GM12878 (cell line): Measurements from ENCODE around the gene CYB561A3. TPM values are rescaled to one million over a fixed set of nuclear protein-coding genes. Genes with fewer than 3 reads are reported as not detected.
A peak's percentile ranks its signal among the peaks of the same experiment; 100 is the strongest.

Source experiments
- ATAC-seq: fragments of 200-7000 bp; cut with Tn5 transposase; 3 replicates; pipeline ENCODE4 v1.9.1; 2020; ENCODE audit warnings: mild to moderate bottlenecking, moderate library complexity
- BruUV-seq: library from RNA; stranded (reverse); fragments of 400-500 nt; replicated peaks from 2 replicates; lab custom pipeline; 2021; lab: Mats Ljungman, UMichigan
- CTCF ChIA-PET: fragments of 300-600 bp; sonication (Branson Sonifier 250); formaldehyde crosslinking; extraction: SDS; loops from one replicate; lab custom pipeline; 2021; ENCODE audit warnings: inconsistent platforms; lab: Yijun Ruan, JAX
- POLR2A ChIA-PET: fragments of 350-600 bp; formaldehyde crosslinking; extraction: SDS; loops from one replicate; lab custom pipeline; 2021; ENCODE audit warnings: inconsistent platforms; lab: Charles Lee
- RAD21 ChIA-PET: fragments of 300-600 bp; sonication (Branson Sonifier 250); formaldehyde crosslinking; loops from one replicate; lab custom pipeline; 2023; ENCODE audit warnings: antibody characterized with exemption; ENCODE audit not compliant: unreplicated experiment; lab: Charles Lee
- SMC1A ChIA-PET: fragments of 300-600 bp; sonication (Branson Sonifier 250); formaldehyde crosslinking; loops from one replicate; lab custom pipeline; 2023; ENCODE audit not compliant: unreplicated experiment, uncharacterized antibody; lab: Charles Lee
- DNase-seq: peaks from one replicate; pipeline ENCODE4 v3.0.0-alpha.2; 2011; ENCODE audit warnings: low read depth, low spot score
- FAIRE-seq: peaks from 3 replicates; lab custom pipeline; 2011; peaks lifted over from hg19 to GRCh38; lab: Jason Lieb, UNC
- H2AFZ ChIP-seq: 2 replicates; pipeline ENCODE4 v1.6.0; 2011; ENCODE audit warnings: low read depth, low read length, control low read depth; ENCODE audit not compliant: control insufficient read depth
- H3K27ac ChIP-seq: 2 replicates; pipeline ENCODE4 v1.5.1; 2011; ENCODE audit warnings: control low read depth; ENCODE audit not compliant: control insufficient read depth, insufficient read depth
- H3K27me3 ChIP-seq, 2 experiments: replicated peaks in 1 of 2; 2 replicates each; pipeline versions ENCODE4 v1.6.0 to v1.6.1; 2011; ENCODE audit warnings: low read length in 1 of 2; ENCODE audit not compliant: control insufficient read depth in 2 of 2, insufficient read depth in 2 of 2
- H3K36me3 ChIP-seq, 2 experiments: 2 replicates each; pipeline ENCODE4 v1.5.1; 2011; ENCODE audit warnings: low read length in 1 of 2; ENCODE audit not compliant: control insufficient read depth in 2 of 2, insufficient read depth in 2 of 2
- H3K4me1 ChIP-seq: 2 replicates; pipeline ENCODE4 v1.6.1; 2011; ENCODE audit warnings: mild to moderate bottlenecking, low read length, moderate library complexity, mixed read lengths; ENCODE audit not compliant: control insufficient read depth, insufficient read depth
- H3K4me2 ChIP-seq: 2 replicates; pipeline ENCODE4 v1.6.0; 2011; ENCODE audit warnings: control low read depth; ENCODE audit not compliant: control insufficient read depth, insufficient read depth
- H3K4me3 ChIP-seq: fragments of 200-600 bp; sonication (generic); 2 replicates; pipeline ENCODE4 v1.5.1; 2016
- H3K79me2 ChIP-seq: 2 replicates; pipeline ENCODE4 v1.6.0; 2011; ENCODE audit warnings: low read length; ENCODE audit not compliant: control insufficient read depth, insufficient read depth
- H3K9ac ChIP-seq: 2 replicates; pipeline ENCODE4 v1.8.0; 2011; ENCODE audit warnings: low read length, control low read depth, mixed read lengths; ENCODE audit not compliant: control insufficient read depth, insufficient read depth
- H3K9me3 ChIP-seq: replicated peaks from 3 replicates; pipeline ENCODE4 v1.5.1; 2011; ENCODE audit warnings: mild to moderate bottlenecking, low read length; ENCODE audit not compliant: control insufficient read depth, insufficient read depth
- H4K20me1 ChIP-seq: 2 replicates; pipeline ENCODE4 v1.6.0; 2011; ENCODE audit not compliant: control insufficient read depth, insufficient read depth
- TBL1XR1 ChIP-seq: IDR thresholded peaks from 2 replicates; pipeline ENCODE4 v1.6.1; 2012; ENCODE audit warnings: low read depth, low read length, improper control_type of control experiment
- TCF3 ChIP-seq: IDR thresholded peaks from 2 replicates; pipeline ENCODE4 v1.6.1; 2012; ENCODE audit warnings: low read depth, mild to moderate bottlenecking, low read length, borderline replicate concordance; ENCODE audit not compliant: insufficient read depth
- WGBS: methylation state at CpG from one replicate; pipeline ENCODE4 v1.1.6; 2016; ENCODE audit warnings: low lambda C conversion rate; ENCODE audit not compliant: insufficient replicate concordance, insufficient coverage; ENCODE audit errors: missing lambda C conversion rate; 5-methylcytosine and 5-hydroxymethylcytosine counted together
- in situ Hi-C: fragments of 300-500 bp; cut with MboI; formaldehyde crosslinking; loops from 9 replicates; pipeline ENCODE4 v1.14.3; 2018; ENCODE audit warnings: mixed read lengths
- intact Hi-C: fragments of 100-400 bp; cut with micrococcal nuclease; formaldehyde crosslinking; loops from one replicate; pipeline ENCODE4 v1.14.2; 2022; ENCODE audit not compliant: unreplicated experiment
- polyA plus RNA-seq, 11 experiments: library from polyadenylated mRNA; depleted of rRNA in 4 of 11; unstranded in 6 of 11; stranded (reverse) in 5 of 11; fragments of >200 nt; fragmentation: Nextera tagmentation in 4 of 11; fragmentation: Illumina TruSeq in 1 of 11; extraction: Ambion mirVana in 4 of 11; extraction: Trizol in 1 of 11; gene quantifications; 1 replicate in 1 of 11; 2 replicates in 10 of 11; pipeline versions ENCODE4 v1.2.1 to v1.2.3, GENCODE V29; 2011 to 2016; ENCODE audit warnings: inconsistent platforms in 2 of 11, missing spikeins in 2 of 11, low read depth in 1 of 11
- total RNA-seq, 4 experiments: library from RNA; depleted of rRNA in 3 of 4; stranded (reverse); fragments of >200 nt in 3 of 4; fragmentation: Illumina TruSeq in 1 of 4; extraction: Trizol in 1 of 4; gene quantifications; 2 replicates each; pipeline versions ENCODE4 v1.2.1 to v1.2.3, GENCODE V29; 2013 to 2021
- TF ChIP-seq, protein P1 (sequence below): IDR thresholded peaks from 2 replicates; pipeline ENCODE4 v1.6.1; 2012; ENCODE audit warnings: low read depth, low read length, improper control_type of control experiment
- TF ChIP-seq, protein P2 (sequence below): fragments of 450-650 bp; IDR thresholded peaks from 2 replicates; pipeline ENCODE4 v1.6.1; 2018; ENCODE audit warnings: borderline replicate concordance, mild to moderate bottlenecking; ENCODE audit not compliant: partially characterized antibody
- TF ChIP-seq, protein P3 (sequence below): IDR thresholded peaks from 2 replicates; pipeline ENCODE4 v1.6.1; 2011; ENCODE audit warnings: borderline replicate concordance, low read depth, mild to moderate bottlenecking, moderate library complexity, low read length; ENCODE audit not compliant: insufficient read depth, poor library complexity, severe bottlenecking
- TF ChIP-seq, protein P4 (sequence below): fragments of 450-650 bp; formaldehyde crosslinking; IDR thresholded peaks from 2 replicates; pipeline ENCODE4 v1.4.0; 2020; ENCODE audit warnings: mild to moderate bottlenecking, moderate library complexity

CYB561A3 gene
- total and polyA plus RNA-seq, 10 of the 15 experiments (the other 5 are each of a cell fraction or from before 2014, with no cell fraction given), result 40.1 to 169 (median 74.4) TPM

DNA sequence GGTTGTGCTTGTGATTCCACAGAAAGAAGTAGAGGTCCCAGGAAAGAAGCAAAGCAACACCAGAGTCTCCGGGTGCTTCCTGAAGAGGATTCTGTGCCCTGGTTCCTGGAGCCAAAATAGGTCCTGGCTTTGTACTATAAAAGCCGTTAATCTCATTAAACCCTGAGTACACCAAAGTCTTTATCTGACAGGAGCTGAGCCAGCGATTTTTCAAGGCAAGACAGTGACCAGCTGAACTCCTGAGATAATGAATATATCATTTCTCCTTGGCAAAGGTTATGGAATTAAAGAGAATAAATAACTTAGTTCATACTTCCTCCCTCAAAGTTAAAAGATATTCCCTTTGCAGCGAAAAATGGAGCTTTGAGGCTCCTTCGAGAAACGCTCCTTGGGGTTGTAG is 5.7 kb upstream of the CYB561A3 start (continued):
- TF ChIP-seq, protein P1, sequence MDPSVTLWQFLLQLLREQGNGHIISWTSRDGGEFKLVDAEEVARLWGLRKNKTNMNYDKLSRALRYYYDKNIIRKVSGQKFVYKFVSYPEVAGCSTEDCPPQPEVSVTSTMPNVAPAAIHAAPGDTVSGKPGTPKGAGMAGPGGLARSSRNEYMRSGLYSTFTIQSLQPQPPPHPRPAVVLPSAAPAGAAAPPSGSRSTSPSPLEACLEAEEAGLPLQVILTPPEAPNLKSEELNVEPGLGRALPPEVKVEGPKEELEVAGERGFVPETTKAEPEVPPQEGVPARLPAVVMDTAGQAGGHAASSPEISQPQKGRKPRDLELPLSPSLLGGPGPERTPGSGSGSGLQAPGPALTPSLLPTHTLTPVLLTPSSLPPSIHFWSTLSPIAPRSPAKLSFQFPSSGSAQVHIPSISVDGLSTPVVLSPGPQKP, result no peak
- TF ChIP-seq, protein P2, sequence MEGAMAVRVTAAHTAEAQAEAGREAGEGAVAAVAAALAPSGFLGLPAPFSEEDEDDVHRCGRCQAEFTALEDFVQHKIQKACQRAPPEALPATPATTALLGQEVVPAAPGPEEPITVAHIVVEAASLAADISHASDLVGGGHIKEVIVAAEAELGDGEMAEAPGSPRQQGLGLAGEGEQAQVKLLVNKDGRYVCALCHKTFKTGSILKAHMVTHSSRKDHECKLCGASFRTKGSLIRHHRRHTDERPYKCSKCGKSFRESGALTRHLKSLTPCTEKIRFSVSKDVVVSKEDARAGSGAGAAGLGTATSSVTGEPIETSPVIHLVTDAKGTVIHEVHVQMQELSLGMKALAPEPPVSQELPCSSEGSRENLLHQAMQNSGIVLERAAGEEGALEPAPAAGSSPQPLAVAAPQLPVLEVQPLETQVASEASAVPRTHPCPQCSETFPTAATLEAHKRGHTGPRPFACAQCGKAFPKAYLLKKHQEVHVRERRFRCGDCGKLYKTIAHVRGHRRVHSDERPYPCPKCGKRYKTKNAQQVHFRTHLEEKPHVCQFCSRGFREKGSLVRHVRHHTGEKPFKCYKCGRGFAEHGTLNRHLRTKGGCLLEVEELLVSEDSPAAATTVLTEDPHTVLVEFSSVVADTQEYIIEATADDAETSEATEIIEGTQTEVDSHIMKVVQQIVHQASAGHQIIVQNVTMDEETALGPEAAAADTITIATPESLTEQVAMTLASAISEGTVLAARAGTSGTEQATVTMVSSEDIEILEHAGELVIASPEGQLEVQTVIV, result no peak
- TF ChIP-seq, protein P3, sequence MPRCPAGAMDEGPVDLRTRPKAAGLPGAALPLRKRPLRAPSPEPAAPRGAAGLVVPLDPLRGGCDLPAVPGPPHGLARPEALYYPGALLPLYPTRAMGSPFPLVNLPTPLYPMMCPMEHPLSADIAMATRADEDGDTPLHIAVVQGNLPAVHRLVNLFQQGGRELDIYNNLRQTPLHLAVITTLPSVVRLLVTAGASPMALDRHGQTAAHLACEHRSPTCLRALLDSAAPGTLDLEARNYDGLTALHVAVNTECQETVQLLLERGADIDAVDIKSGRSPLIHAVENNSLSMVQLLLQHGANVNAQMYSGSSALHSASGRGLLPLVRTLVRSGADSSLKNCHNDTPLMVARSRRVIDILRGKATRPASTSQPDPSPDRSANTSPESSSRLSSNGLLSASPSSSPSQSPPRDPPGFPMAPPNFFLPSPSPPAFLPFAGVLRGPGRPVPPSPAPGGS, result no peak

DNA sequence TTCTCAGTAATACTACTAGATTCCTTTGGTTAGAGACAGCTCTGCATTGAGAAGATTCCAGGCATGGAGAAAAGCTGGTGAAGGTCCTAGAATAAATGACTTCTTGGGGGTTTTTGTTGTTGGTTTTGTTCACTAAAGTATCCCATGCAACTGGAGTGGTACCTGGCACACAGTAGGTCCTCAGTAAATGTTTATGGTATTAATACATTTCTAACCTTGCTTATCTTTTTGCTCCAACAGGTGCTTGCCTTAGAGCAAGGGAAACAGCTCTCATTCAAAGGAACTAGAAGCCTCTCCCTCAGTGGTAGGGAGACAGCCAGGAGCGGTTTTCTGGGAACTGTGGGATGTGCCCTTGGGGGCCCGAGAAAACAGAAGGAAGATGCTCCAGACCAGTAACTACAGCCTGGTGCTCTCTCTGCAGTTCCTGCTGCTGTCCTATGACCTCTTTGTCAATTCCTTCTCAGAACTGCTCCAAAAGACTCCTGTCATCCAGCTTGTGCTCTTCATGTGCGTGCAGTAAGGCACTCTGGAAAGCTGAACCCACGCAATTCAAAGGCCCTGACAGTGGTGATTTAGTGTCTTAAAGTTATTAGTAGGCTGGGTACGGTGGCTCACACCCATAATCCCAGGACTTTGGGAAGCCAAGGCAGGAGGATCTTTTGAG is 2.5 kb upstream of the CYB561A3 start:
- CTCF ChIA-PET, result interaction anchor here (0.7 to 23.9 kb wide), 5 partner anchors 8 to 110 kb away, joined by 3 to 387 read pairs (median 4); partner anchors contain the start of gene VWCE
- POLR2A ChIA-PET, result interaction anchor here (0.6 to 1.4 kb wide), 6 partner anchors 10 to 65 kb away, joined by 3 to 7 read pairs (median 5); partner anchors contain the start of genes CPSF7 and SDHAF2
- Histone ChIP-seq H3K4me1 (peaks cover 15% of the 10 kb centered on the region), H3K4me3 (peak overlapping the region; percentile 99; the same call in 1 of the 2 replicates), H3K4me2 (peak overlapping the region; percentile 89), H2AFZ (no peak overlapping the region), H3K9me3 (no peaks in the 10 kb centered on the region), H4K20me1 (no peaks in the 10 kb centered on the region), H3K36me3 (peaks cover 15 to 24% of the 10 kb centered on the region in 2 experiments), H3K27me3 (no peaks in the 10 kb centered on the region), H3K79me2 (peaks cover 48% of the 10 kb centered on the region), H3K9ac (no peak overlapping the region), H3K27ac (no peak overlapping the region)
- FAIRE-seq, result no peak
- no peak for DNase-seq
- in situ Hi-C loops (no loop called here), intact Hi-C loops (no loop called here)
- 95% methylated on average over 5 of the region's 5 CpGs for WGBS
- no peak for TF ChIP-seq TCF3
- TF ChIP-seq TBL1XR1, result no peak
- TF ChIP-seq, protein P4, sequence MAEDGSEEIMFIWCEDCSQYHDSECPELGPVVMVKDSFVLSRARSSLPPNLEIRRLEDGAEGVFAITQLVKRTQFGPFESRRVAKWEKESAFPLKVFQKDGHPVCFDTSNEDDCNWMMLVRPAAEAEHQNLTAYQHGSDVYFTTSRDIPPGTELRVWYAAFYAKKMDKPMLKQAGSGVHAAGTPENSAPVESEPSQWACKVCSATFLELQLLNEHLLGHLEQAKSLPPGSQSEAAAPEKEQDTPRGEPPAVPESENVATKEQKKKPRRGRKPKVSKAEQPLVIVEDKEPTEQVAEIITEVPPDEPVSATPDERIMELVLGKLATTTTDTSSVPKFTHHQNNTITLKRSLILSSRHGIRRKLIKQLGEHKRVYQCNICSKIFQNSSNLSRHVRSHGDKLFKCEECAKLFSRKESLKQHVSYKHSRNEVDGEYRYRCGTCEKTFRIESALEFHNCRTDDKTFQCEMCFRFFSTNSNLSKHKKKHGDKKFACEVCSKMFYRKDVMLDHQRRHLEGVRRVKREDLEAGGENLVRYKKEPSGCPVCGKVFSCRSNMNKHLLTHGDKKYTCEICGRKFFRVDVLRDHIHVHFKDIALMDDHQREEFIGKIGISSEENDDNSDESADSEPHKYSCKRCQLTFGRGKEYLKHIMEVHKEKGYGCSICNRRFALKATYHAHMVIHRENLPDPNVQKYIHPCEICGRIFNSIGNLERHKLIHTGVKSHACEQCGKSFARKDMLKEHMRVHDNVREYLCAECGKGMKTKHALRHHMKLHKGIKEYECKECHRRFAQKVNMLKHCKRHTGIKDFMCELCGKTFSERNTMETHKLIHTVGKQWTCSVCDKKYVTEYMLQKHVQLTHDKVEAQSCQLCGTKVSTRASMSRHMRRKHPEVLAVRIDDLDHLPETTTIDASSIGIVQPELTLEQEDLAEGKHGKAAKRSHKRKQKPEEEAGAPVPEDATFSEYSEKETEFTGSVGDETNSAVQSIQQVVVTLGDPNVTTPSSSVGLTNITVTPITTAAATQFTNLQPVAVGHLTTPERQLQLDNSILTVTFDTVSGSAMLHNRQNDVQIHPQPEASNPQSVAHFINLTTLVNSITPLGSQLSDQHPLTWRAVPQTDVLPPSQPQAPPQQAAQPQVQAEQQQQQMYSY, result no peak
- SMC1A ChIA-PET, result interaction anchor here (0.7 to 12.8 kb wide), 10 partner anchors 9 to 37 kb away, joined by 3 to 243 read pairs (median 4); partner anchors contain the start of genes DDB1, TKFC and TMEM216
- RAD21 ChIA-PET, result interaction anchor here (0.6 to 13.0 kb wide), 3 partner anchors 19 to 29 kb away, joined by 5 to 172 read pairs (median 43); partner anchors contain the start of genes DDB1 and TKFC
- no peak for ATAC-seq
- BruUV-seq, result no TSS peak
